Melanocyte of skin (primary cell): ENCODE data around the gene ZNF436. TPM values are rescaled to one million over a fixed set of nuclear protein-coding genes. Genes with fewer than 3 reads are reported as not detected.

Experiments
- total RNA-seq, 2 donors: library from RNA; depleted of rRNA; stranded (reverse); fragments of >200 nt; gene quantifications; 2 replicates each; pipeline ENCODE4 v1.2.3, GENCODE V29; 2012

Gene ZNF436
- 10 to 100 TPM; 10.7 to 13.1 TPM for total RNA-seq

DNA sequence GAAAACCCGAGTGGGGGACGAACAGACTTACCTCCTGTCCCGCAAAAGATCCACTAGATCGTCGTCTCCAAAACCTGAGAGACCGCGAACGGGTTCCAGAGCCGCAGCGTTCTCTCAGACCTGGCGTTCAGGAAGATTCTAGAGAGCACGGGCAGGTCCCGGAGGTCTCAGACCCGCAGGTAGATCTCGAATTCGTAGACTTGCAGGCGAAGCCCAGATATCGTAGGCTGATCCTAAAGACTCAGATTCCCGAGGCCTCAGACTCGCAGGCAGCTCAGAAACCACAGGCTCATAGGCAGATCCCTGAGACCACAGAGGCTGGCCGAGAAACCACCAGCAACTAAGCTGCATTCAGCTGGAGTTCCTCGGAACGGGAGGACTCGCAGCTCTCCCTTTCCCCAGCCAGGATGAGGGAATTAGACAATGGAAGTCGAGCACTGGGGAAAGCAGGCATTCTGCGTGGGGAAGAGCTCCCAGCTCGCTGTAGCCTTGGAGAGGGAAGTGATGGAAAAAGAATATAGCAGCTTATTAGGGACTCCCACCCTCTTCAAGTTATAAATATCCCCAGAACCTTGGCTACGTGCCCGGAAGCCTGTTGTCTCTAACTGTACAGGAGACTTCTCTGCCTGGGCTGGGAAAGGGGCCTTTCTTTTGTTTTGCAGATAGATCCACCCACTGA lies at the start of gene ZNF436:
ZNF436 (minus strand) TSS at position 502 of the 679 bp plus-strand sequence. CDS start 1,831 bp downstream, outside the sequence.

GRCh38 chr1:23344111-23344986 lies 25.3 kb downstream of the ZNF436 start, which contains the start of gene HNRNPR:
Gene HNRNPR (minus strand): TSS chr1:23344284. CDS start chr1:23341008, 3,276 bp downstream.

Other genes with a start within 250 kb of the ZNF436 start
- gene LUZP1, start 201.0 kb downstream of the ZNF436 start, total RNA-seq, result 10 to 100 TPM; 22.4 to 29.3 TPM
- not detected for gene HTR1D, start 152.3 kb downstream of the ZNF436 start, total RNA-seq
- 10 to 100 TPM; 59.5 to 92.2 TPM for gene HNRNPR, start 25.6 kb downstream of the ZNF436 start, total RNA-seq
- 1 to 10 TPM in 1 of 2 donors, under 1 TPM in 1; 1.00 to 1.4 TPM for gene TCEA3, start 54.9 kb upstream of the ZNF436 start, total RNA-seq
- 10 to 100 TPM in 1 of 2 donors, 1 to 10 TPM in 1; 10.0 to 14.3 TPM for gene ASAP3, start 114.3 kb upstream of the ZNF436 start, total RNA-seq
- 1 to 10 TPM; 3.4 to 6.7 TPM for gene E2F2, start 161.4 kb upstream of the ZNF436 start, total RNA-seq
- gene ID3, start 189.7 kb upstream of the ZNF436 start, total RNA-seq, result 1 to 10 TPM; 4.0 to 6.2 TPM